NCI-H2107 treated with DMSO at 0.1 percent for 48 hours (cell line): Measurements from ENCODE around the gene NOL12.
"Not testable (repeated sequence)": the region's sequence is repeated elsewhere in the genome, so short reads cannot be mapped to it uniquely, and the experiment has no call there.

Source experiments
- DNase-seq: peaks from one replicate; lab custom pipeline; 2025; ENCODE audit not compliant: unreplicated experiment; lab: John Stamatoyannopoulos, UW

Gene NOL12, protein sequence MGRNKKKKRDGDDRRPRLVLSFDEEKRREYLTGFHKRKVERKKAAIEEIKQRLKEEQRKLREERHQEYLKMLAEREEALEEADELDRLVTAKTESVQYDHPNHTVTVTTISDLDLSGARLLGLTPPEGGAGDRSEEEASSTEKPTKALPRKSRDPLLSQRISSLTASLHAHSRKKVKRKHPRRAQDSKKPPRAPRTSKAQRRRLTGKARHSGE

DNA sequence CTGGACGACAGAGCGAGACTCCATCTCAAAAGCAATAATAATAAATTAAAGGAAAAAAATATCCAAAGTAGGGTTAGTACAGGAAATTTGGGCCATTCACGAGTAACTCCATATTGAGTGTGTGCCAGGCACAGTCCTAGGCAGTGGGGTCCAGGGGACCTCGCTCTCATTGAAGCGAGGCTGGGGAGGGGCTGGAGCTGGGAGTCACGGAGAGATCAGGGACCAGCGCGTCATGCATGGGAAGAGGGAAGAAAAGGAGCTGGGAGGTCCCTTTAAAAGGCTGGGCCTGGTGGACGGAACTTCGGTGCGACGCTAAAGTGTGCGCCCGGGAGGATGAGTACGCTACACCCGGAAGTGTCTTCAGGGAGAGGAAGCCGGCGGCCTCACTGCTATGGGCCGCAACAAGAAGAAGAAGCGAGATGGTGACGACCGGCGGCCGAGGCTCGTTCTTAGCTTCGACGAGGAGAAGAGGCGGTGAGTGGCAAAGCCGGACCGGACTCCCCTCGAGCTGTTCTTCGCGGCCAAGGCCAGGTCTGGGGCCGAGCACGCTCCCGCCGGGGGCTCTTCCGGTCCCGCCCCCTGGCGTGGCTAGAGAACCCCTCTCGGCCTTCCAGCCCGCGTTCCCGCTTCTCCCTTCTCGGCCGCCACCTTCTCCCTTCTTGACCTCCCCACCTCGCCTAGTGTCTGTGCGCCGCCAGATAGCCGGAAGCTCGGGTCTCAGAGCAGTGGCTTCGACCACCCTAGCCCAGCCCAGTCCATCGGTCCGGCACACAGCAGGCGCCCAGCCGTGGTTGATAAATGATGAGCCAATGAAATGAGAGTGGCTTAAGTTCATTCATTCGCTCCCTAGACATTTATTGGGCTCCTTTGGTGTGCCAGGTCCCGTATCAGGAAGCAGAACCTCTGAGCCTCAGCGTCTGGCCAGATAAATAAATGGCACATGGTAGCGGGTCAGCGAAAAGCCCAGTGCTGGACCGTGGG is at the start of gene NOL12:
TSS of gene NOL12 (plus strand) at position 342 of the 981 bp plus-strand sequence. CDS start at position 392, 50 bp downstream.
- peak; percentile 27 for DNase-seq

DNA sequence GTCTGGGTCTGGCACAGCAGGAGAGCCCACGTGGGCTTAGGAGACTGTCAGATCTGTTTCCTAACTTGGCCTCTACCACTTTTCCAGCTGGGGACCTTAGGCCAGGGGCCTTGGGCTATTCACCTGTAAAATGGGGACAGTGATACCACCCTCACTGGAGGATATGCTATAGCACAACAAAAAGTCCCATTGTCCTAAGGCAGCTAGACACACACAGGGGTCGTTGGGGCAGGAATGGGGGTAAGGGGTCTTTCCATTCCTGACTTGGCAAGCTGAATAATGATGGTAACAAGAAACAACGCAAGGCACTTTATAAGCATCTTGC is 49.2 kb upstream of the NOL12 start:
- DNase-seq: no peak

DNA sequence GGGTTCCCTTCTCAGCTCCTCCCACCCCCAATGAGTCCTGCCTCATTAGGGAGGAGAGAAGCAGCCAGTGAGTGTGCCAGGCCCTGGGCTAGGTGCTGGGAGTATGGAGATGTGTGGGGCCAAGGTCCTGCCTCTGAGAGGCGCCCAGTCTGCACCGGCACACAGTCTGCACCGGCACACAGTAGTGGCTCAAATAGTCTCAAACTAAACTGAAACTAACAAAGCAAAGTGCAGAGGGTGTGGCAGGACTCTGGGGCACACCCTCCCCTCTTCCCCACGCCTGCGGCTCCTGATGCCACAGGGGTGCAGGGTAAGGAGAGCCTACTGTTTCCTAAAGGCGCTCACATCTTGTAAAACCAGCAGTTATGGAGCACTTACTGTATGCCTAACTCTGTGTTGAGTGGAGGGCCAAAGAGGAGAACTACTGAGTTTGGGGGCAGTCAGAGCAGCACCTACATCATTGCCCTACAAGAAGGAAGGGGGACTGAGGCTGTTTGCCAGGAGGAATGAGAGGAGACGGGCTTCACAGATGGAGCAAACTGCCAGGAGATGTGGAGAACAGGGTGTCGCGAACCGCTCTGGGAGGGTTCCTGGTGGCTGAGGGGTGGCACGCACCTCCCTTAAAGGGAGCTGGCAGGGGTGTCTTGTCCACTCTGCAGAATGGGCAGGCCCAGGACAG is 47.6 kb upstream of the NOL12 start:
- no peak for DNase-seq

DNA sequence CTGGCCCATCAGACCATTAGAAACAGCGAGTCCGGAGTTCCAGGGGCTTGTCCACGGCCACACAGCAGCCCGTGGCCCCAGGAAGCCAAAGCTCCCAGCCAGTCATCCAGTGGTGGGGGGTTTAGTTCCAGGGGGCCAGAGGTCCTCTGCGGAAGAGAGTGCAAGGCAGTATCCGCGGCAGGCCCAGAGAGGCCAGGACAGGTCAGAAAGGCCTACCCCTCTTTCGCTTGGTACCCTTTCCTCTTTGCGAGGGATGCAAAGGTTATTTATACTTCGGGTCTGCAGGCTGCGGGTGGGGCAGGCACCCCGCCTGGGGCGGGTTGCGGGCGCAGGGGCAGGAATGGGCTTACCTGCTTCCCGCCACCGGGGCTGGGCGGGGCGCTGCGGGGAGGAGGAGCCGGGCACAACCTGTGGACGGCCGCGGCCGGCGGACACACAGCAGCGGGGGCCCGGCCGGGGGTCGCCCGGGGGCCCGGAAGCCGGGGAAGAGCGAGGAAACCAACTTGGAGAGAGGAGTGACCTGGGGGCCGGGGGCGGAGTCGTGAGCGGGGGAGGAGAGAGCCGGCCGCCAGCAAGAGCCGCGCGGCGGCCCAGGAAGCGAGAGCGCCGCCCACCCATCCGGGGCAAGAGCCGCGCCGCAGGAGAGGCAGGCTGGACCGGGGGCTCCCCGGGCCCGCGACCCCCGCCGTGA is 46.9 kb upstream of the NOL12 start, which contains the start of gene SH3BP1:
TSS of gene SH3BP1 (plus strand) at position 600 of the 691 bp plus-strand sequence. CDS start 119 bp downstream, outside the sequence.
- no peak for DNase-seq

DNA sequence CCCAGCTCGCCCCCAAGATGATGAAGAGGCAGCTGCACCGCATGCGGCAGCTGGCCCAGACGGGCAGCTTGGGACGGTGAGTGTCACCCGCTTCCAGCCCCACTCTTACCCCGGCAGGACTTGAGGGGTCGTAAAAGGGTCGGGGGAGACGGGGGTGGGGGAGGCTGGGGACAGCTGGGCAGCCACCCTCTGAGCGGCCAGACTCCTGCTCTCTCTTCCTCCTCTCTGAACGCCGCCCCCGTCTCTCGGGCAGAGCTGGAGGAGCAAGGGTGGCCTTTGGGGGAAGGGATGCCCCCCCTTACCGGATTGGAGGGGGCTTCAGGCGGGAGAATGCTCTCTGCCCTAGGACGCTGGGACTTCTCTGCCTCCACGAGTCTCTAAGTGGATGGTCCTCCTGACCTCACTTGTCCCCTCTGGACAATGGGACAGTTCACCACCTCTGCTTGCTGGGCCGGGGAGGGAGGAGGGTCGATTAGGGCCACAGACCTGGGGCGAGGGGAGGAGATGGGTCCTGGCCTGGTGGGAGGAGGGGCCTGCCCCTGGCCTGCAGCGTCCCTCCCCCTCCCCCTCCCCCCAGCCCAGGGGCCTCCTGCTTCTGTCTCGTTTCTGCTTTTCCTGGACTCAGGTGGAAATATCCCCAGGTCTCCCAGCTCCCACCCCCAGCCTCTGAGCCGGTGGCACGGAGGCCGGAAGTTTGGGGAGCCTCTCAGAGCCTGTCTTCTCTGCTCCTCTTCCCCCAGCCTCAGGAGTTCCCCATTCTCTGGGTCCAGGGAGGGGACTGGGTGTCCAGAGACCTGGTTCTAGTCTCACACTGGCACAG is 46.2 kb upstream of the NOL12 start:
- no peak for DNase-seq

DNA sequence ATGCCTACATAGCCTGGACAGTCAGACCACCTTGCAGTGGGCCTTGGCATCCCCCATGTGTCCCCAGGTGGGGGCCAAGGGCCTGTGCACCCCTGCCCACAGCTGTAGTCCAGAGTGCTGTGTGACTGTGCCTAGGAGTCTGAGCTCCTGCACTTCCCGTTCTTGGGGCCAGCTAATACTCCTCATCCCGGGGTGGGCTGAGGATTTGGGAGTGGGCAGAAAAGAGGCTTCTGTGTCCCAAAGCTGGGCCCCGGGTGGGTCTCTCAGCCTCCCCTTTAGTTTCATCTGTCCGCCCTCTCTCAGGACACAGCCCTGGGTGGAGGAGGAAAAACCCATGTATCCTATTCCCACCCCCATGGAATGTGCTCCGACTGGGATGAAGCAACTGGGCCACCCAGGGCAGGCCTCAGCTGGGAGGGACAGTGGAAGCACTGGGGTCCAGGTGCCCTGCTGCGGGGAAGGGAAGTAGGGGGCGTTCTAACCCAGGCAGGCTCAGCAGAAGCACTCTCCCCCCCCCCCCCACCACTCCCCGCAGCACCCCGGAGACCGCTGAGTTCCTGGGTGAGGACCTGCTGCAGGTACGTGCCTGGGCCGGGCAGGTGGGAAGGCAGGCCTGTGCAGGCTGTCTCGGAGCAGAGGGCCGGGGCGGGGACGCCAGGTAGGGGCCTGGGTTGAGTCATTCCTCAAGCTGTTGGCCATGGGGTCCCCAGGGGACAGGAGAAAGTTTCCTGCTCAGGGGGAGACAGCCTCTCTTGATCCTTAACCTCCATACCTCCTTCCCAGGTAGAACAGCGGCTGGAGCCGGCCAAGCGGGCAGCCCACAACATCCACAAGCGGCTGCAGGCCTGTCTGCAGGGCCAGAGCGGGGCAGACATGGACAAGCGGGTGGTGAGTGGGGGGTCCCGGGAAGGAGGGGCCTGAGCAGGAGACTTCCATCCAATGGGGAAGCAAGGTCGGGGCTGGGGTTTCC is 45.3 kb upstream of the NOL12 start:
- no peak for DNase-seq

DNA sequence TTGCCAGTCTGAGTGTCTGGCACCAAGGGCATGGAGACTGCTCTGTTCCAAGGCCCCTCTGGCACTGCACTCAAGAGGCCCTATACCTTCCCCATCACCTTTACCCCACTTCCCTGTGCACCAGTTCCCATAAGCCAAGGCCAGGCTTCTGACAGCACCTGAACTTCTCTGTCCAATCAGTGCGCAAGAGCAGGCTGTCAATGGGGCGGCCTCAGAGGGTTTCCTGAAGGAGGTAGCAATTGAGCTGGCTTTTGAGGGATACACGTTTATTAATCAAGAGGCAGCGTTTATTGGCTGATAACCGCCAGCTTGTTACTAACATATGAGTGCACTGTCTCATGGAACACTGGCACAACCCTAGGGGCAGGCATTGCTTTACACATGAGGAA is 44.6 kb upstream of the NOL12 start:
- DNase-seq: no peak

DNA sequence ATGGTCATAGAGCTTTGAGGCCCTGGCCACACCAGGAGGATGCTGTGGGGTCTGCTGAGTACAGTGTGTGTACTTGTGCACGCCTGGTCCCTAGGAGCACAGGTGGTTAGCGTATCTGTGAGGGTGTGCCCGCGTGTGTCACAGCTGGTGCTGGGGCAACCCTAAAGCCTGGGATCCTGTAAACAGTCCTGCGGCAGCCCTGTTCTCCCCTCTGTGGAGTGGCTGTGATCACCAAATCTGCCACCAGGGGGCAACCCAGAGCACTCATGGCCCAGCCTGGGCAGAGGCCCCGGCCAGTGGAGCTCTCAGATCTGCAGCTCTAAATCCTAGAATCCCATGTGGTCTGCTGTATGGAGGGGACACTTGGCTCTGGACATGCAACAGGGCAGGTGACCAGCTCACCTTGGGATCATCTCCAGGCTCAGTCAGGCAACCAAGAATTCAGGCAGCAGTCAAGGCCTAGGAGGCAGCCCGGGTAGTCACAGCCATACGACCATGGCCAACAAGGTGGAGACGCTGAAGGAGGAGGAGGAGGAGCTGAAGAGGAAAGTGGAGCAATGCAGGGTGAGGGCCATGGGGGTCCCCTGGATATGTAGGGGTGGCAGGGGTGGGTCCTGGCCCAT is 42.8 kb upstream of the NOL12 start:
- DNase-seq: peak; percentile 6

DNA sequence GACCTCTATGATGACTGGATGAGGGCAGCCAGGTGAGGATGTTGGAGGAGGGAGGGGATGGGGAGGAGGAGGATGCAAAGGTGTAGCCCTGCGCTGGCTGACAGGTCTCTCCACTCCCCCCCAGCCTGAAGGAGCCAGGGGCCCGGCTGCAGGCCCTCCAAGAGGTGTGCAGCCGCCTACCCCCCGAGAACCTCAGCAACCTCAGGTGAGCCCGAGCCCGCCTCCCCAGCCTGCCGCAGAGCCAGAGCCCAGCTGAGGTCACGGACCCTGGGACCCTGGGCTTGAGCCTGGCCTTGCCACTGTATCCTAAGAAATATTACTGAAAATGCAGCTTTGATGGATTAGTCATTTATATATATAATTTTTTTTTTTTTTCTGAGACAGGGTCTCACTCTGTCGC is 38.8 kb upstream of the NOL12 start:
- DNase-seq: no peak

DNA sequence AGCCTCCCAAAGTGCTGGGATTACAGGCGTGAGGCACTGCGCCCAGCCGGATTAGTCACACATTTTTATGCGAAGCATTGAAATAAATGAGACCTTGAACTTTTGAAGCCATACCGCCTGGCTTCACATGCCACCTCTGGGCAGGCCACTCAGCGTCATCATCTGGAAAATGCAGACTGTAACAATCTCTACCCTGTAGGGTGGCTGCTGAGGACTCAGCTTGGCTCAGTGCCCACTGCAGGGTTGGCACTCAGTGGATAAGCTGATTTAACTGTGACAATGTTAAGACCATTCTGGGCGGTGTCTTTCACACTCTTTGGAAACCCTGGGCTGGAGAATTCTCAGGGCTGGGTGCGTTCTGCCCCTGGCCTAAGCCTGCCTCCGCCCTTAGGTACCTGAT is 38.2 kb upstream of the NOL12 start:
- no peak for DNase-seq

DNA sequence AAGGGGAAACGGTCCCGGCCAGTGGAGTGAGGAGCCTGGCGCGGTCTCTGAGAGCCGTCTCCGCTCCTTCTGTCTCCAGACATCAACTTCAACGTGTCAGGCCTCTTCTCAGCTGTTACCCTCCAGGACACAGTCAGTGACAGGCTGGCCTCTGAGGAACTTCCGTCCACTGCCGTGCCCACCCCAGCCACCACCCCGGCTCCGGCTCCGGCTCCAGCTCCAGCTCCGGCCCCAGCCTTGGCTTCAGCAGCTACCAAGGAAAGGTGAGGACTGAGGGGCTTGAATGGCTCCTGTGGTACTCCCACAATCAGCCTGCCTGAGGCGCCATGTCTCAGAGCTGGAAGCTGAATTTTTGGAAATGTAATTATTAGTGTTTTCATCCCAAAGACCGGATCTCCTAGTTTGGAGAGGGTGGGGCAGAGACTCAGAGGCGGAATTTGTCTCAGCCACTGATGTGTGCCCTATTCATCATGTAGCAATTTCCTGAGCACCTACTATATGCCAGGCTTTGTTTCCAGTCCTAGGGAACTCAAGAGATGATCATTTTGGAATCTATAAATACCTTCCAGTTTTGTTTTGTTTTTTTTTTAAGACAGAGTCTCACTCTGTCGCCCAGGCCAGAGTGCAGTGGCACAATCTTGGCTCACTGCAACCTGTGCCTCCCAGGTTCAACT is 35.5 kb upstream of the NOL12 start:
- no peak for DNase-seq

DNA sequence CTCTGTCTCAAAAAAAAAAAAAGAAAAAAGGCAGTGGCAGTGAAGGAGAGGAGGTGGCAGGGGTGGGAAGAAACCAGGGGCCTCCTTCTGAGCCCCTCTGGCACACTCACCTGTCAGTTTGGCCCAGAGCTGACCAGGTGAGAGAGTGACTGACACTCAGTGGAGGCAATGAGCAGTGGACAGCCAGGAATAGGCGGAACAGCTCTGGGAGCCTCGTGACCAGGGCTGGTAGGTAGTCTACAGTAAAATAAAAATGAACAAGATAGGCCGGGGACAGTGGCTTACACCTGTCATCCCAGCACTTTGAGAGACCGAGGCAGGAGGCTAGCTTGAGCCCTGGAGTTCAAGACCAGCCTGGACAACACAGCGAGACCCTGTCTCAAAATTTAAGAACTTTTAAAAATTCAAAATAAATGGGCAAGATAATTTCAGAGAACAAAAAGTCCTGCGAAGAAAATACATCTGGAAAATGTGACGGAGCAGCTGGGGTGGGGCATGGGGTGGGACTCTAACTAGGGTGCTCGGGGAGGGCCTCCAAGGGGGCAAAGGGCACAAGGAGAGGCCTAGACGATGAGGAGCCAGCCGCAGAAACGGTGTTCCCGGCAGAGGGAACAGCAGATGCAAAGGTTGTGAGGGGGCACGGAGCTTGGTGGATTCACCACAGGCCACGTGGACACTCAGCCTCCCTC is 31.4 kb upstream of the NOL12 start:
- no peak for DNase-seq

DNA sequence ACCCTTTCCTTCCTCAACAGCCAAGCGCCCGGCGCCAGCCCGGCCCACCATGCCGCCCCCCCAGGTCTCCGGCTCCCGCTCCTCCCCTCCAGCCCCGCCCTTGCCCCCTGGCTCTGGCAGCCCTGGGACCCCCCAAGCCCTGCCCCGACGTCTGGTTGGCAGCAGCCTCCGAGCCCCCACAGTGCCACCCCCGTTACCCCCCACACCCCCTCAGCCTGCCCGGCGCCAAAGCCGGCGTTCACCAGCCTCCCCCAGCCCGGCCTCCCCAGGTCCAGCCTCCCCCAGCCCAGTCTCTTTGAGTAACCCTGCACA is 30.9 kb upstream of the NOL12 start:
- no peak for DNase-seq

DNA sequence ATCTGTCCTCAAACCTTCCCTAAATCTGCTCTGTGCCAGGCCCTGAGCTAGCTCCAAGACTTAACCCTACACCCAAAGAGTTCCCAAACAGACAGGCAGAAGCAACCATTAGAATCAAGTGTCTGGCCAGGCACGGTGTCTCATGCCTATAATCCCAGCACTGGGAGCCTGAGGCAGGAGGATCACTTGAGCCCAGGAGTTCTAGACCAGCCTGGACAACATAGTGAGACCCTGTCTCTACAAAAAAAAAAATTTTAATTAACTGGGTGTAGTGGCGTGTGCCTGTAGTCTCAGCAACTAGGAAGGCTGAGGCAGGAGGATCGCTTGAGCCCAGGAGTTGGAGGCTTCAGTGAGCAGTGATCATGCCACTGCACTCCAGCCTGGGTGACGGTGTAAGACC is 29.6 kb upstream of the NOL12 start:
- not testable (repeated sequence) for DNase-seq

DNA sequence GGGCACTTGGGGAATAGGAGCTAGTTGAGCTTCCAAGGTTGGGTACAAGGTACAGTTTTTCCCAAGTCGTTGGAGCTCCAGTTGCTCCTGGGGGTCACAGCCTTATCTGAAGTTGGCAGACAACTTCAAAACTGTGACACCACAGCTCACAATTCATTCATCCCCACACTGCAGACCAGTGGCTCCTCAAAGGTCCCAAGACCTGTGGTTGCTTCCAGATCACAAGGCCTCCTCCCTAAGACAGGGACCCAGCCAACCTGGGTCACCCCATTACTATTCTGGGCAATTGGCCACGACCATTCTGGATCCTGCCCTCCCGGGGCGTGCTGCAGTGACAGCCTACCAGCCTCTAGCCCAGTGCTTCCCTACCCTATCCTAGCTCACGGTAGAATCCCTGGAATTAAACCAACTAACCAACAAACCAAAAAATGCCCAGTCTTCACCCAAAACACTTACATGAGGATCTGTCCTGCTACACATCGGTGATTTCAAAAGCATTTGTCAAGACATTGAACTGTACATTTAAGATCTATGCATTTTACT is 28.5 kb upstream of the NOL12 start:
- DNase-seq: no peak

DNA sequence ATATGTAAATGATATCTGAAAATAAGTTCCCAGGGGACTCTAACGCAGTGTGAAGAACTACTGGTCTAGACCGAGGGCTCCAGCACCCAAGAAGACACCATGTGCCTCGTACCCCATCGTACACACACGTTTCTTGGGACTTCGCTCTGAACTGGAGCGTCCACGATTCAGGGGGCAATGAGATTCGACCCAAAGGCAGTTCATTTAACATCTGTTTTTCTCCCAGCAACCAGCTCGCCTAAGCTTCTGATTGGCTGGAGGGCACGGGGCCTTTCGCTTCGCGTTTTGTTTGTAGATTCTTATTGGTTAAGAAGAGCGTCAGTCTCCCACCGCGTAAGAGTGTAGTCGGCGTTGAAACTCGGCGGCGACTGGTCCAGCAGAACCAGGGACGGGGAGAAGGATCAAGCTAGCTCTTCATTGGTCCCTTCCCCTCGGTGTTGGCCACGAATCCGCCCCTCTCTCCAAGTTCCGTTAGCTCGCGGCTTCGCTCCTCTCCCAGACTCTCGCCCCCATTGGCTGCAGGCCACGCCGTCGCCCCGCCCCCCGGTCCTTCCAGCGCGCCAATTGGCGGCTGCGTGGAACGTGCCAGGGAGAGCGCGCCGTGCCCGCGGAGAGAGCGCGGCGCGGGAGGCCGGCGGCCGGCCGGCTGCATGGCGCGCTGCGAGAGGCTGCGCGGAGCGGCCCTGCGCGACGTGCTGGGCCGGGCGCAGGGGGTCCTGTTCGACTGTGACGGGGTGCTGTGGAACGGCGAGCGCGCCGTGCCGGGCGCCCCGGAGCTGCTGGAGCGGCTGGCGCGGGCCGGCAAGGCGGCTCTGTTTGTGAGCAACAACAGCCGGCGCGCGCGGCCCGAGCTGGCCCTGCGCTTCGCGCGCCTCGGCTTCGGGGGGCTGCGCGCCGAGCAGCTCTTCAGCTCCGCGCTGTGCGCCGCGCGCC is 27.7 kb upstream of the NOL12 start, which contains the start of gene PDXP:
TSS of gene PDXP (plus strand) at position 591 of the 933 bp plus-strand sequence. CDS start at position 651, 60 bp downstream.
- peak; percentile 96 for DNase-seq
